Nephron progenitor cell (in vitro differentiated cells): Measurements from ENCODE around the gene ATXN2.

Experiments
- DNase-seq: peaks from one replicate; pipeline ENCODE4 v3.0.0; 2021
- H3K27ac Mint-ChIP-seq: 2 replicates; pipeline ENCODE4 v1.8.0; 2021; ENCODE audit warnings: mild to moderate bottlenecking, moderate library complexity, mixed read lengths
- H3K27me3 Mint-ChIP-seq: 2 replicates; pipeline ENCODE4 v1.8.0; 2021; ENCODE audit warnings: mild to moderate bottlenecking, low read depth, mixed read lengths; ENCODE audit not compliant: poor library complexity
- H3K36me3 Mint-ChIP-seq: 2 replicates; pipeline ENCODE4 v1.8.0; 2021; ENCODE audit warnings: low read depth, mixed read lengths
- H3K4me1 Mint-ChIP-seq: 2 replicates; pipeline ENCODE4 v1.8.0; 2021; ENCODE audit warnings: mixed read lengths
- H3K4me3 Mint-ChIP-seq: 2 replicates; pipeline ENCODE4 v1.8.0; 2021; ENCODE audit warnings: mild to moderate bottlenecking, moderate library complexity, mixed read lengths
- H3K9me3 Mint-ChIP-seq: 2 replicates; pipeline ENCODE4 v1.8.0; 2021; ENCODE audit warnings: mild to moderate bottlenecking, moderate library complexity, mixed read lengths
- TF ChIP-seq, protein P1 (sequence below): fragments of 200-600 bp; sonication (generic); IDR thresholded peaks from 2 replicates; pipeline ENCODE4 v1.5.0; 2021; ENCODE audit warnings: antibody characterized with exemption

The ATXN2 gene

DNA sequence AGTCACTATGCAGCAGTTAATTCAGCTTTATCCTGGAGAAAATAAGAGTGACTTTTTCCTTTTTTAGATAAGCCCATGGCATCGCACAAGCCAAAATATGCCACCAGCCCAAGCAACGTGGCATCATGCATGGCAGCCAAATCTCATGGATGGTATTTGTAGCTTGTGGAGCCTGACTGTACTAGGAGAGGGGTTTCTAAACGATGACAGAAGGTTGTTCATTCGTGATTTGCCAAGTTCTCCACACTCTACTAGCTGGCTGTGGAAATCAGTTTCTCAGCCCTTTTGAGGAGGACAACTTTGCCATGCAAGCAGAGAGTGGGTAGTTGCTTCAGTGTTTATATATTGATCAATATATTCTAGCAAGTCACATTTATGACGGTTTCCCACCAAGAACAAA is 41.4 kb upstream of the ATXN2 start:
- Mint-ChIP-seq H3K27ac (peak overlapping the region; percentile 51), H3K27me3 (no peaks in the 10 kb centered on the region), H3K9me3 (no peaks in the 10 kb centered on the region), H3K4me1 (peaks cover 57% of the 10 kb centered on the region), H3K36me3 (peaks cover 13% of the 10 kb centered on the region), H3K4me3 (no peak overlapping the region)
- TF ChIP-seq, protein P1, sequence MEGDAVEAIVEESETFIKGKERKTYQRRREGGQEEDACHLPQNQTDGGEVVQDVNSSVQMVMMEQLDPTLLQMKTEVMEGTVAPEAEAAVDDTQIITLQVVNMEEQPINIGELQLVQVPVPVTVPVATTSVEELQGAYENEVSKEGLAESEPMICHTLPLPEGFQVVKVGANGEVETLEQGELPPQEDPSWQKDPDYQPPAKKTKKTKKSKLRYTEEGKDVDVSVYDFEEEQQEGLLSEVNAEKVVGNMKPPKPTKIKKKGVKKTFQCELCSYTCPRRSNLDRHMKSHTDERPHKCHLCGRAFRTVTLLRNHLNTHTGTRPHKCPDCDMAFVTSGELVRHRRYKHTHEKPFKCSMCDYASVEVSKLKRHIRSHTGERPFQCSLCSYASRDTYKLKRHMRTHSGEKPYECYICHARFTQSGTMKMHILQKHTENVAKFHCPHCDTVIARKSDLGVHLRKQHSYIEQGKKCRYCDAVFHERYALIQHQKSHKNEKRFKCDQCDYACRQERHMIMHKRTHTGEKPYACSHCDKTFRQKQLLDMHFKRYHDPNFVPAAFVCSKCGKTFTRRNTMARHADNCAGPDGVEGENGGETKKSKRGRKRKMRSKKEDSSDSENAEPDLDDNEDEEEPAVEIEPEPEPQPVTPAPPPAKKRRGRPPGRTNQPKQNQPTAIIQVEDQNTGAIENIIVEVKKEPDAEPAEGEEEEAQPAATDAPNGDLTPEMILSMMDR: no peak
- DNase-seq: no peak

DNA sequence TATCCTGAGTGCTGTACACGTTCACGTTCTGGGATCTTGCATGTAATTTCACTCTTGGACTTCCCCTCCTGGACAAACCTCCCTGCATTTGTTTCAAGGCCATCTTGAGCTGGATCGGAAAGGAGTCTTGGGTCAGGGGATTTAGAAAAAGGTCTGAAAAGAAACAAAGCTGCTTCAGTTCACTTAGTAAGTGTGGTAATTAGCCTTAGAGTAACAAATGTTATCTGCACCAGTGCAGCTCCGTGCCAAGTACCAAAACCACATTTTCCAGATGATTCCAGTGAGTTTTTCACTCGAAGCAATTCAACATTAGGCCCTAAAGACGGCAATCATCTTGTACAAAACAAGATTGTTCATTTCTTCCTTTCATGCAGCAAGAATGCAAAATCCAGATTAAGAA is 39.4 kb upstream of the ATXN2 start:
- no peak for DNase-seq
- Mint-ChIP-seq H3K27me3 (no peaks in the 10 kb centered on the region), H3K4me1 (peaks cover 61% of the 10 kb centered on the region), H3K9me3 (no peaks in the 10 kb centered on the region), H3K36me3 (peaks cover 11% of the 10 kb centered on the region), H3K27ac (peak overlapping the region; percentile 91), H3K4me3 (no peak overlapping the region)
- TF ChIP-seq, protein P1: no peak

DNA sequence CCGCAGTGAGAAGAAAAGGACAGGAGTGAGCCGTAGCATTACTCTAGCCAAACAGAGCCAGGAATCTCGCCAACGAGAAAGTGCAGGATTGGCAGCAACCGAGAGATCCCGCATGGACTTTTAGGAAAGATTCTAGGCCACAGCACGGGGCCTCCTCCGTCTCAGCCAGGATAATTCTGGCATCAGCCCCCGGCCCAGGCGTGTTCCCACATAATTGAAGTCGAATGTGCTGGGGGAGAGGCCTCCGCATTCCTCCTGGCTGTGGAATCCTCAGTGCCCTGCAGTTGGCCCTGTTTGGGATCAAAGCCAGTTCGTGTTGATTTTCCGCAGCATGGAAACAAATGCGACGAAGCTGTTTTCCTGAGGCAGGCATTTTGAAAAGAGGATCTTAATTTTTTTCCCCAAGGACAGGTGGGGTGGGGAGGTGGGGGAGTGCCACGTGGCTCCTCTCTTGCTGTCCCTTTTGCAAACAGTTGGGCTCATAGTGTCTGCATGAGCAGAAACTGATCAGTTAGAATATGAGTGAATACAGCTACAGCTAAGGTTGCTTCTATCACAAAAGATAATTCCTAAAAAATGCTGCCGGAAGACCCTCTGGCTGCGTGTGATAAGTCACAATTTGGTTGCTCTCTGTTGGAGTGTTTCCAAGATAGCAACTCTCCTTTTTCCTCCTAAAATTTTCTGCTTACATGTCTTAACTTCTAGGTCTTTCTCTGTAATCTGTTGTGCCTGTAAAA is 37.3 kb upstream of the ATXN2 start:
- TF ChIP-seq, protein P1: no peak
- peak overlapping the region; percentile 99 for H3K27ac Mint-ChIP-seq
- no peaks in the 10 kb centered on the region for H3K27me3 Mint-ChIP-seq
- peak overlapping the region; percentile 44 for H3K4me3 Mint-ChIP-seq
- no peaks in the 10 kb centered on the region for H3K9me3 Mint-ChIP-seq
- peak; percentile 61 for DNase-seq
- peaks cover 13% of the 10 kb centered on the region for H3K36me3 Mint-ChIP-seq
- peaks cover 46% of the 10 kb centered on the region for H3K4me1 Mint-ChIP-seq

DNA sequence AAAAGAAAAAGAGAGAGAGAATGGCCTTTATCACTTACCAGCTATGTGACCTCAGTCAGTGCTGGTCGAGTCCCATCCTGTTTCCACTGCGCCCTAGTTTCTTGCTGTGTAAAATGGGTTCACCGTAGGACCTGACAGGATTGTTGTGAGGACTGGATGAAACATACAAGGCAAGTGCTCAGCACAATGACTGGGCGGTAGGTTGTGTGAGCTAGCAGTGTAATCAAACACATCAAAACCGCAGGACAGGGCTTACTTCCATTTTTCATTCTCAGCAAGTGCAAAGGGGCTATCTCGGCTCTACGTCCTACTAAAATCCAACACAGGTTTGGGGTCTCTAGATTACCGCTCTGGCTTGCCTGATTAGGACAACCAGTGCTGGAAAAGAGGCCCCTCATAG is 36.4 kb upstream of the ATXN2 start:
- H3K9me3 Mint-ChIP-seq: no peaks in the 10 kb centered on the region
- H3K4me1 Mint-ChIP-seq: peaks cover 46% of the 10 kb centered on the region
- TF ChIP-seq, protein P1: no peak
- H3K4me3 Mint-ChIP-seq: peak overlapping the region; percentile 44
- H3K27ac Mint-ChIP-seq: peak overlapping the region; percentile 99
- H3K27me3 Mint-ChIP-seq: no peaks in the 10 kb centered on the region
- H3K36me3 Mint-ChIP-seq: peaks cover 13% of the 10 kb centered on the region
- DNase-seq: no peak

DNA sequence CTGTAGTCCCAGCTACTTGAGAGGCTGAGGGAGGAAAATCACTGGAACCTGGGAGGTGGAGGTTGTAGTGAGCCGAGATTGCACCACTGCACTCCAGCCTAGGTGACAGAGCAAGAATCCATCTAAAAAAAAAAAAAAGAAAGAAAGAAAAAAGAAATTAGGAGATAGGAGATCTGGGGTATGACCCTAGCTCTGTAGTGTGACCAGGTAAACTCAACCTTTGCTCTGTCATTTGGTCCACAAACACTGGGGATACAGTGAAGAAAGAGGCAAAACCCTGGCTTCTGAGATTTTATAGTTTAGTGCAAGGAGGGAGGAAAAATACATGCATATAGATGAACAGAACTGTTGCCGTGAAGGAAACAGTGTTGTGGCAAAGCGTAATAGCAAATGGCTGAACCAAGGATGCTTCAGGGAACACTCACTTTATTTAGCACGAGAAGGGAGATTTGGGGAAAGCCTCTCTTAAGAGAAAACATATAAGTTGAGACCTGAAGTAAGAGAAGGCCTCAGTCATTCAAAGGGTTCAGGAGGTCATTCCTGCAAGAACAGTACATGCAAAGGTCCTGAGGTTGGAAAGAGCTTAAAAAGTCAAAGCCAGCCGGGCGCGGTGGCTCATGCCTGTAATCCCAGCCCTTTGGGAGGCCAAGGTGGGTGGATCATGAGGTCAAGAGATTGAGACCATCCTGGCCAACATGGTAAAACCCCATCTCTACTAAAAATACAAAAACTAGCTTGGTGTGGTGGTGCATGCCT is 29.6 kb upstream of the ATXN2 start:
- no peak for DNase-seq
- H3K9me3 Mint-ChIP-seq: no peaks in the 10 kb centered on the region
- H3K36me3 Mint-ChIP-seq: peaks cover 10% of the 10 kb centered on the region
- H3K27ac Mint-ChIP-seq: no peak overlapping the region
- H3K27me3 Mint-ChIP-seq: peaks cover 6% of the 10 kb centered on the region
- no peak overlapping the region for H3K4me3 Mint-ChIP-seq
- H3K4me1 Mint-ChIP-seq: peaks cover 4% of the 10 kb centered on the region
- TF ChIP-seq, protein P1: no peak
